Peyer's patch (tissue), 4 donors: ENCODE measurements around the gene MT1A. TPM values are rescaled to one million over a fixed set of nuclear protein-coding genes. Genes with fewer than 3 reads are reported as not detected.
A peak's percentile ranks its signal among the peaks of the same experiment; 100 is the strongest.

Source experiments
- DNase-seq, 3 donors: peaks; one replicate each; pipeline ENCODE4 v3.0.0-alpha.2; 2017 to 2019
- H3K27ac ChIP-seq, 4 donors: fragments of 200-600 bp; sonication (generic); one replicate each; pipeline ENCODE4 v1.5.1; 2016 to 2019
- H3K27me3 ChIP-seq, 2 donors: fragments of 200-600 bp; sonication (generic); one replicate each; pipeline ENCODE4 v1.5.1; 2019
- H3K36me3 ChIP-seq, 3 donors: fragments of 200-600 bp; sonication (generic); one replicate each; pipeline ENCODE4 v1.5.1; 2016 to 2019
- H3K4me1 ChIP-seq, 4 donors: fragments of 200-600 bp; sonication (generic); one replicate each; pipeline ENCODE4 v1.5.1; 2016 to 2019
- H3K4me3 ChIP-seq, 4 donors: fragments of 200-600 bp; sonication (generic); 1 replicate in 3 of 4; 2 replicates in 1 of 4; pipeline ENCODE4 v1.5.1; 2016 to 2019; ENCODE audit warnings: mild to moderate bottlenecking in 1 of 4
- H3K9me3 ChIP-seq, 4 donors: fragments of 200-600 bp; sonication (generic); one replicate each; pipeline ENCODE4 v1.5.1; 2016 to 2019; ENCODE audit warnings: mild to moderate bottlenecking in 1 of 4
- CTCF ChIP-seq, 6 experiments: fragments of 450-650 bp in 4 of 6; fragments of 200-600 bp in 2 of 6; sonication (generic) in 1 of 6; IDR thresholded peaks; one replicate each; pipeline ENCODE4 v1.5.1; 2017 to 2019; ENCODE audit warnings: antibody characterized with exemption in 6 of 6, mild to moderate bottlenecking in 3 of 6, moderate library complexity in 1 of 6
- POLR2A ChIP-seq, 2 donors: fragments of 450-650 bp; IDR thresholded peaks; one replicate each; pipeline ENCODE4 v1.5.1; 2017; ENCODE audit warnings: antibody characterized with exemption in 2 of 2, mild to moderate bottlenecking in 2 of 2, moderate library complexity in 2 of 2
- total RNA-seq, 4 donors: library from RNA; depleted of rRNA; stranded (reverse); fragments of >200 nt; gene quantifications; one replicate each; pipeline ENCODE4 v1.1.0, GENCODE V29; 2016

The MT1A gene
- total RNA-seq, 4 donors from 2014 or later: 102 TPM; not detected in 3

DNA sequence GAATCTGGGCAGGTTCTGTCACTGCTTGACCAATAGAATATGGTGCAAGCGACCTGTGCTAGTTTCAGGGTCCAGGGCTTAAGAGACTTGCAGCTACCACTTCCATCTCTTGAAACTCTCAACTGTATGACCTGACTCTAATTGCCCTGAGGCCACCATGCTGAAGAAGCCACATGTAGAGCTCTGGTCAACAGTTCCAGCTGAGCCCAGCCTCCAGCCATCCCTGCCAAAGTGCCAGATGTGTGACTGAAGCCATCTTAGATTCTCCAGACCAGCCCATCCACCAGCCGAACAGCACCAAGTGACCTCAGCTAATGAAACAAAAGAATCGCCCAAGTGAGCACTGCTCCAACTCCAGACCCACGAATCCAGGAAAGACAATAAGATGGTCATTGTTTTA, 33.5 kb upstream of the MT1A start:
- Histone ChIP-seq H3K4me1 (peaks cover 0 to 7% (median 4%) of the 10 kb centered on the region in 4 donors), H3K27ac (peak overlapping the region in 1 of 4 donors; percentile 93), H3K27me3 (no peaks in the 10 kb centered on the region), H3K9me3 (no peaks in the 10 kb centered on the region), H3K4me3 (no peak overlapping the region), H3K36me3 (no peaks in the 10 kb centered on the region)
- TF ChIP-seq POLR2A (IDR thresholded peaks at IDR 0.05): no peak
- TF ChIP-seq CTCF (IDR thresholded peaks at IDR 0.05): no peak
- no peak for DNase-seq

DNA sequence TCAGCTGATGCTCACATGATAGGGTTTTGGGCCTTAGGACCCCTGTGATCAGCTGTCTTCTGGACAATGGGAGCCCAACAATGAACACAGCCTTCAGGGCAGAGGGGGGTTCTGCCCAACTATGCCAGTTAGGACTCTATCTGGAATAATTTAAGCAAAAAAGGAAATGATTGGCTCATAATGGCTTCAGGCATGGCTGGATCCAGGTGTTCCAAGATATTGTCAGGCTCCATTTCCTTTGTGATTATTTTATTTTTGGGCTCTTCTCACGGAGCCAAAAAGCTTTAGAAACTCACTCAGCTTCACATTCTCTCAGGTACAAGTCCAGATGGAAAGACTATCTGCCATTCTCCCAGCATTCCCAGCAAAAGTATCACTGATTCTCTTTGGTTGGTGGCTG, 33.0 kb upstream of the MT1A start:
- peak overlapping the region; percentile 75 to 93 (median 84) for H3K27ac ChIP-seq
- TF ChIP-seq POLR2A (IDR thresholded peaks at IDR 0.05) (no peak), CTCF (IDR thresholded peaks at IDR 0.05) (no peak)
- H3K9me3 ChIP-seq: no peaks in the 10 kb centered on the region
- no peak for DNase-seq
- no peaks in the 10 kb centered on the region for H3K27me3 ChIP-seq
- no peaks in the 10 kb centered on the region for H3K36me3 ChIP-seq
- H3K4me1 ChIP-seq: peaks cover 0 to 12% (median 6%) of the 10 kb centered on the region in 4 donors
- no peak overlapping the region for H3K4me3 ChIP-seq

GRCh38 chr16:56606071-56606475, 32.4 kb upstream of the MT1A start:
- no peak for TF ChIP-seq CTCF (IDR thresholded peaks at IDR 0.05)
- Histone ChIP-seq H3K27me3 (no peaks in the 10 kb centered on the region), H3K4me1 (peaks cover 0 to 14% (median 7%) of the 10 kb centered on the region in 4 donors), H3K27ac (peak overlapping the region; percentile 75 to 93 (median 84)), H3K36me3 (no peaks in the 10 kb centered on the region), H3K4me3 (no peak overlapping the region), H3K9me3 (no peaks in the 10 kb centered on the region)
- DNase-seq: peak in 1 of 3 donors; percentile 62

GRCh38 chr16:56606476-56607108, 31.9 kb upstream of the MT1A start:
- Histone ChIP-seq H3K36me3 (no peaks in the 10 kb centered on the region), H3K4me1 (peaks cover 0 to 14% (median 7%) of the 10 kb centered on the region in 4 donors), H3K27me3 (no peaks in the 10 kb centered on the region), H3K27ac (peak overlapping the region; percentile 75 to 93 (median 84)), H3K9me3 (no peaks in the 10 kb centered on the region), H3K4me3 (no peak overlapping the region)
- TF ChIP-seq CTCF (IDR thresholded peaks at IDR 0.05) (no peak), POLR2A (IDR thresholded peaks at IDR 0.05) (no peak)
- peak in 2 of 3 donors; percentile 52 to 58 for DNase-seq

- TF ChIP-seq CTCF (IDR thresholded peaks at IDR 0.05) (no peak), POLR2A (IDR thresholded peaks at IDR 0.05) (no peak)
- Histone ChIP-seq H3K36me3 (no peaks in the 10 kb centered on the region), H3K9me3 (no peaks in the 10 kb centered on the region), H3K4me3 (no peak overlapping the region), H3K27me3 (no peaks in the 10 kb centered on the region), H3K27ac (peak overlapping the region; percentile 75 to 93 (median 84)), H3K4me1 (peaks cover 0 to 14% (median 7%) of the 10 kb centered on the region in 4 donors)
- peak; percentile 48 to 85 (median 64) for DNase-seq
These were observed 31.3 kb upstream of the MT1A start for GRCh38 chr16:56607109-56607618.
